GM21723 (cell line): ENCODE data around the gene HMGCL.
A peak's percentile ranks its signal among the peaks of the same experiment; 100 is the strongest.
"Not testable (repeated sequence)": the region's sequence is repeated elsewhere in the genome, so short reads cannot be mapped to it uniquely, and the experiment has no call there.

Experiments used
- ATAC-seq: cut with Tn5 transposase; IDR thresholded peaks from one replicate; pipeline ENCODE4 v1.9.1; 2021; ENCODE audit warnings: mild to moderate bottlenecking, moderate library complexity; ENCODE audit not compliant: unreplicated experiment

Gene HMGCL

GRCh38 chr1:23799570-23800399, 25.4 kb downstream of the HMGCL start:
- peak; percentile 6 for ATAC-seq

GRCh38 chr1:23799255-23799569, 26.0 kb downstream of the HMGCL start:
- ATAC-seq, result no peak

GRCh38 chr1:23798662-23799142, 26.5 kb downstream of the HMGCL start:
- no peak for ATAC-seq

GRCh38 chr1:23797478-23798448, 27.5 kb downstream of the HMGCL start:
- ATAC-seq, result no peak

- no peak for ATAC-seq
Observed at GRCh38 chr1:23796466-23797271, 28.6 kb downstream of the HMGCL start.

GRCh38 chr1:23795676-23796465, 29.4 kb downstream of the HMGCL start:
- ATAC-seq, result no peak

GRCh38 chr1:23794732-23795182, 30.5 kb downstream of the HMGCL start:
- not testable (repeated sequence) for ATAC-seq

- ATAC-seq, result no peak
Observed at GRCh38 chr1:23793861-23794731, 31.1 kb downstream of the HMGCL start.

- ATAC-seq, result no peak
Observed at GRCh38 chr1:23793018-23793781, 32.0 kb downstream of the HMGCL start.

- no peak for ATAC-seq
Observed at GRCh38 chr1:23792151-23792945, 32.9 kb downstream of the HMGCL start.

- ATAC-seq, result no peak
Observed at GRCh38 chr1:23791516-23792047, 33.6 kb downstream of the HMGCL start.

- ATAC-seq, result peak; percentile 69
Observed at GRCh38 chr1:23790696-23791515, 34.3 kb downstream of the HMGCL start, which contains the start of gene LYPLA2. Gene LYPLA2 (plus strand): TSS chr1:23791145. CDS start chr1:23792683, 1,538 bp downstream.

- no peak for ATAC-seq
Observed at GRCh38 chr1:23788695-23789094, 36.5 kb downstream of the HMGCL start.

- ATAC-seq, result no peak
Observed at GRCh38 chr1:23787701-23788100, 37.5 kb downstream of the HMGCL start.

- no peak for ATAC-seq
Observed at GRCh38 chr1:23784846-23785245, 40.4 kb downstream of the HMGCL start.

- not testable (repeated sequence) for ATAC-seq
Observed at GRCh38 chr1:23783141-23783540, 42.1 kb downstream of the HMGCL start.
